Nephron (organoid): Measurements from ENCODE around the gene FN3K.

Experiments used
- H3K27ac Mint-ChIP-seq, 3 experiments: 2 replicates each; pipeline ENCODE4 v1.8.0; 2020; ENCODE audit warnings: mixed read lengths in 3 of 3, mild to moderate bottlenecking in 2 of 3, moderate library complexity in 1 of 3
- H3K27me3 Mint-ChIP-seq: 2 replicates; pipeline ENCODE4 v1.8.0; 2021; ENCODE audit warnings: low read depth, mild to moderate bottlenecking, moderate library complexity, mixed read lengths
- H3K36me3 Mint-ChIP-seq: 2 replicates; pipeline ENCODE4 v1.8.0; 2020; ENCODE audit warnings: low read depth, mixed read lengths
- H3K4me1 Mint-ChIP-seq: 2 replicates; pipeline ENCODE4 v1.8.0; 2020; ENCODE audit warnings: mixed read lengths
- H3K4me3 Mint-ChIP-seq, 3 experiments: 2 replicates each; pipeline ENCODE4 v1.8.0; 2020; ENCODE audit warnings: mild to moderate bottlenecking in 3 of 3, mixed read lengths in 3 of 3, moderate library complexity in 2 of 3
- H3K9me3 Mint-ChIP-seq: 2 replicates; pipeline ENCODE4 v1.8.0; 2020; ENCODE audit warnings: mixed read lengths
- TF ChIP-seq, protein P1 (sequence below), 3 experiments: fragments of 200-600 bp; sonication (generic); IDR thresholded peaks; one replicate each; pipeline ENCODE4 v1.5.0; 2021; ENCODE audit warnings: antibody characterized with exemption in 3 of 3; ENCODE audit not compliant: unreplicated experiment in 3 of 3

Gene FN3K

DNA sequence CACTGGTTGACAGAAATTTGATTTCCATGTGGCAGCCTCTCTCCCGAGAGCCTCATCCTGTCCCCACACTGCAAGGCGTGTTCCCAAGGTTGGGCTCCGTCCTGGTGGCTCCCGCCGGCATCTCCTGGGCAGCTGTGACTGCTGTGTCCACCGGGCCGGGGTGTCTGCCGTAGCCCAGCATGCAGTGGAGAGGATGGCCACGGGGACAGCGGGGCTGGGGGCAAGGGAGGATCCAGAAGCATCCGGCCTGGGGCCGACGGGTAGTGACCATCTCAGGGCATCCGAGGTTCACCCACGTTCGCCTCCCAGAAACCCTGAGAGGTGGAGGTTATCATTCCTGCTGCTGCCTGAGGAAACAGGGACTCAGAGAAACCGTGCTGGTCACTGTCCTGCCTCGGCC lies 29.7 kb upstream of the FN3K start:
- no peaks in the 10 kb centered on the region for H3K36me3 Mint-ChIP-seq
- TF ChIP-seq, protein P1, sequence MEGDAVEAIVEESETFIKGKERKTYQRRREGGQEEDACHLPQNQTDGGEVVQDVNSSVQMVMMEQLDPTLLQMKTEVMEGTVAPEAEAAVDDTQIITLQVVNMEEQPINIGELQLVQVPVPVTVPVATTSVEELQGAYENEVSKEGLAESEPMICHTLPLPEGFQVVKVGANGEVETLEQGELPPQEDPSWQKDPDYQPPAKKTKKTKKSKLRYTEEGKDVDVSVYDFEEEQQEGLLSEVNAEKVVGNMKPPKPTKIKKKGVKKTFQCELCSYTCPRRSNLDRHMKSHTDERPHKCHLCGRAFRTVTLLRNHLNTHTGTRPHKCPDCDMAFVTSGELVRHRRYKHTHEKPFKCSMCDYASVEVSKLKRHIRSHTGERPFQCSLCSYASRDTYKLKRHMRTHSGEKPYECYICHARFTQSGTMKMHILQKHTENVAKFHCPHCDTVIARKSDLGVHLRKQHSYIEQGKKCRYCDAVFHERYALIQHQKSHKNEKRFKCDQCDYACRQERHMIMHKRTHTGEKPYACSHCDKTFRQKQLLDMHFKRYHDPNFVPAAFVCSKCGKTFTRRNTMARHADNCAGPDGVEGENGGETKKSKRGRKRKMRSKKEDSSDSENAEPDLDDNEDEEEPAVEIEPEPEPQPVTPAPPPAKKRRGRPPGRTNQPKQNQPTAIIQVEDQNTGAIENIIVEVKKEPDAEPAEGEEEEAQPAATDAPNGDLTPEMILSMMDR (IDR thresholded peaks at IDR 0.05; ENCODE audit: unreplicated experiment in 3 of 3) = no peak
- H3K9me3 Mint-ChIP-seq = no peaks in the 10 kb centered on the region
- H3K4me3 Mint-ChIP-seq = no peak overlapping the region
- no peaks in the 10 kb centered on the region for H3K27me3 Mint-ChIP-seq
- H3K4me1 Mint-ChIP-seq = peaks cover 29% of the 10 kb centered on the region
- no peak overlapping the region for H3K27ac Mint-ChIP-seq

DNA sequence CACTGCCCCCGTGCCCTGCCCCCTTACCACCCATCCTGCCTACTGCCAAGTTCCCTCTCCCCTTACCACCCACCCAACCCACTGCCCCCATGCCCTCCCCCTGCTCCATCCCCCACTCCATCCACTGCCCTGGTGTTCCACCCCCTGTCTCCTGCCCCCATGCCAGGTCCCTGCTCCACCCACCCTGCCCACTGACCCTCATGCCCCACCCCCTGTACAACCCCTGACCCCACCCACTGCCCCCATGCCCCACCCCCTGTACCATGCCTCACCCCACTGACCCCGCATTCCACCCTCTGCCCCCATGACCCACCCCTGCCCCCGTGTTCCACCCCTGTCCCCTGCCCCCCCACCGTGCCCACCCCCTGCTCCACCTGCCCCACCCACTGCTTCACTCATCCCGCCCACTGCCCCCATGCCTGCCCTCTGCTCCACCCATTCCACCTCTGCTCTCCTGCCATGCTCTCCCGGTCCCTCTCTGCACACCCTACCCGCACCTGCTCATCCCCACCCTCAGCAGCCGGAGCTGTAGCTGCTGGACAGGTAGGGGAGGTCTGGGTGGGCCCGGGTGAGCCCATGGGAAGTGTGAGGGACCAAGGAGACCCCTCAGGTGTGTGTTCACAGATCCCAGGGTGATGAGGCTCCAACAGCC lies 26.3 kb upstream of the FN3K start:
- Mint-ChIP-seq H3K36me3 (no peaks in the 10 kb centered on the region), H3K4me3 (no peak overlapping the region), H3K4me1 (peaks cover 27% of the 10 kb centered on the region), H3K9me3 (no peaks in the 10 kb centered on the region), H3K27me3 (peaks cover 6% of the 10 kb centered on the region), H3K27ac (no peak overlapping the region)
- TF ChIP-seq, protein P1 (IDR thresholded peaks at IDR 0.05; ENCODE audit: unreplicated experiment in 3 of 3) = no peak

DNA sequence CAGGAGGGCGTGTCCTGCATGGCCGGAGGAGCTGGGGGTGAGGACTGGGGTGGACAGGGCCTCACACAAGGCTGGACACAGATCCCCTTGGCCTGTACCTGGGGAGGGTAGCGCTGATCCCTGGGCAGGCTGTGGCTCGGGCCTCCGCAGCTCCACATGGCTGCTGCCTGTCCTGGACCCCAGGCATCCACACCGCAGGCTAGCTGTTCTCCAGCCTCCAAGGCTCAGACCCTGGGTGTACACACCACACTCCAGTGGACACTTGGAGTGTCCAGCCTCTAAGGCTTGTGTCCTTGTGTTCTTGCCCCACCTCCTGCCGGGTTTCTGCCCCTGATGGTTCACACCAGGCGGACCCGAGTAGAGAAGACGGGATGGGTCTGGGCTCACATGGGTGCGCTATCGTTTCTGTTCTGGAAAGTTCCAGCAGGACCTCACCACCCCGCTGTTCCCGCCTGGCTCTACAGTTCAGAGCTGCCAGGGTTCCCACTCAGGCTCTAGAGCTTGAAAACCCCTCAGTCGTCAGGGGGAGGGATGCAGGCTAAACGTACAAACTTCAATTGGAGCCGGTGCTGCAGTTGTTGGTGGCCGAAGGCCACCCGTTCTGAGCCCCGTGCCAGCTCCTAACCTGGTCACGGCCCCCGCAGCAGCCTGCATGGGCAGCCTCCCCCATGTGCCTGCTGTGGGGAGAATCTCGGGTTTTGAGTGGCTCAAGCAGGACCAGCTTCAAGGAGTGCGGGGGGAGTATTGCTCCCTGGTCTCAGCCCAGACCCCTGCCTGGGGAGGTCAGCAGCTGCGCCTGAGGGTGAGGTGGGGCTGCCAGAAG lies 25.5 kb upstream of the FN3K start:
- TF ChIP-seq, protein P1 (IDR thresholded peaks at IDR 0.05; ENCODE audit: unreplicated experiment in 3 of 3) = no peak
- no peaks in the 10 kb centered on the region for H3K36me3 Mint-ChIP-seq
- H3K27ac Mint-ChIP-seq = no peak overlapping the region
- H3K4me3 Mint-ChIP-seq = no peak overlapping the region
- peaks cover 6% of the 10 kb centered on the region for H3K27me3 Mint-ChIP-seq
- H3K4me1 Mint-ChIP-seq = peaks cover 23% of the 10 kb centered on the region
- no peaks in the 10 kb centered on the region for H3K9me3 Mint-ChIP-seq

DNA sequence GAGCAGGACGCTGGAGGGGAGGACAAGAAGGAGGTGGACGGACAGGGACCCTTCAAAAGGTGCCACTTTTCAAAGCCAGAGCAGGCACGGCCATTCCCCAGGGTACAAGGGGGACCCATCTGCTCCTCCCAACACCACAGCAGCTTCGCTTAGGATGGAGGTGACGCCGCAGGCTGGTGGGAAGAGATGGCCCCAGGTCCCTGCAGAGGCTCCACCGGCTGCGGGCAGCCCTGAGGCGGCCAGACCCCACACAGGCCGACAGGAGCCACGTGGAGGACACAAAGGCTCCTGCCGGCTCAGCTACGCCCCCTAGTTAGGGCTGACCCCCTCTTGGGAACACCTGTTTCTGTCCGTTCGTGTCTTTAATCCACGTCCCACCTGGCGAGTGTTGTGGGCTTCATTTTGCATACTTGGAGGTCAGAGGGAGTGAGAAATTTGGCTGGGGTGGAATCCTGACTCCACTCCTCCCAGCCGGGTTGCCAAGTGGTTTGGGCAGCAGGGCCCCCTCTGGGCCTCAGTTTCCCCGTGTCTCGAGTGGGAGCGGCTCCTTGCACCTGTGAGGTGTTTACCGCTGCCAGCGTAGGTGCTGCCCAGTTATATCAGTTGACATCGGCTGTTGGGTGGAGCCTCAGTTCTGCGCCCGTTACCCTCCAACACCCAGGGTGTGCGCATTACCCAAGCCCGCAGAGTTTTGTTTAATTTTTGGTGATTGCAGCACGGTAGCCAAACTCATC lies 24.7 kb upstream of the FN3K start:
- TF ChIP-seq, protein P1 (IDR thresholded peaks at IDR 0.05; ENCODE audit: unreplicated experiment in 3 of 3) = no peak
- no peaks in the 10 kb centered on the region for H3K36me3 Mint-ChIP-seq
- H3K27ac Mint-ChIP-seq = no peak overlapping the region
- no peak overlapping the region for H3K4me3 Mint-ChIP-seq
- peaks cover 8% of the 10 kb centered on the region for H3K27me3 Mint-ChIP-seq
- no peaks in the 10 kb centered on the region for H3K9me3 Mint-ChIP-seq
- H3K4me1 Mint-ChIP-seq = peaks cover 22% of the 10 kb centered on the region

DNA sequence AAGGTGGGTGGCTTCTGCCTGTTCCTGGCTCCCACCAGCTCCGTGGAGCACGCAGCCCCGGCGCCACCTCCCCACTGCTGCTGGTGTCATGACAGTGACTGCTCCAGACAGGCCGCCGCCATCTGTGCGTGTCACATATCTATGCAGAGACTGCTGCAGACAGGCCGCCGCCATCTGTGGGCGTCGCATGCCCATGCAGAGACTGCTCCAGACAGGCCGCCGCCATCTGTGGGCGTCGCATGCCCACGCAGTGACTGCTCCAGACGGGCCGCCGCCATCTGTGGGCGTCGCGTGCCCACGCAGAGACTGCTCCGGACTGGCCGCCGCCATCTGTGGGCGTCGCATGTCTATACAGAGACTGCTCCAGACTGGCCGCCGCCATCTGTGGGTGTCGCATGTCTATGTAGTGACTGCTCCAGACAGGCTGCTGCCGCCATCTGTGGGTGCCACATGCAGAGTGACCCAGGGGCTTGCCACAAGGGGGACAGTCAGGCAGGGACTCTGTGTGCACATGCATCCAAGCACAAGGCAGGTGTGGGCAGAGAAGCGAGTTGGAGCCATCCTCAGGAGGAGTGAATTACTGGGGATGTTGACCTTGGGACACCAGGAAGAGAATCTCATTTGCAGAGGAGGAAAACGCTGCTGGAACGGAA lies 22.2 kb upstream of the FN3K start:
- Mint-ChIP-seq H3K36me3 (peaks cover 6% of the 10 kb centered on the region), H3K4me1 (peaks cover 21% of the 10 kb centered on the region), H3K27ac (peak overlapping the region in 1 of 3 experiments; percentile 33), H3K4me3 (peak overlapping the region; percentile 69 to 77 (median 70)), H3K27me3 (peaks cover 10% of the 10 kb centered on the region), H3K9me3 (no peaks in the 10 kb centered on the region)
- TF ChIP-seq, protein P1 (IDR thresholded peaks at IDR 0.05; ENCODE audit: unreplicated experiment in 3 of 3) = no peak
